NCI-H2227 treated with DMSO at 0.1 percent for 48 hours (cell line): ENCODE results near the gene PPP2R2D.
"Not testable (repeated sequence)": the region's sequence is repeated elsewhere in the genome, so short reads cannot be mapped to it uniquely, and the experiment has no call there.

Experiments used
- DNase-seq: peaks from one replicate; lab custom pipeline; 2025; lab: John Stamatoyannopoulos, UW

Gene PPP2R2D

DNA sequence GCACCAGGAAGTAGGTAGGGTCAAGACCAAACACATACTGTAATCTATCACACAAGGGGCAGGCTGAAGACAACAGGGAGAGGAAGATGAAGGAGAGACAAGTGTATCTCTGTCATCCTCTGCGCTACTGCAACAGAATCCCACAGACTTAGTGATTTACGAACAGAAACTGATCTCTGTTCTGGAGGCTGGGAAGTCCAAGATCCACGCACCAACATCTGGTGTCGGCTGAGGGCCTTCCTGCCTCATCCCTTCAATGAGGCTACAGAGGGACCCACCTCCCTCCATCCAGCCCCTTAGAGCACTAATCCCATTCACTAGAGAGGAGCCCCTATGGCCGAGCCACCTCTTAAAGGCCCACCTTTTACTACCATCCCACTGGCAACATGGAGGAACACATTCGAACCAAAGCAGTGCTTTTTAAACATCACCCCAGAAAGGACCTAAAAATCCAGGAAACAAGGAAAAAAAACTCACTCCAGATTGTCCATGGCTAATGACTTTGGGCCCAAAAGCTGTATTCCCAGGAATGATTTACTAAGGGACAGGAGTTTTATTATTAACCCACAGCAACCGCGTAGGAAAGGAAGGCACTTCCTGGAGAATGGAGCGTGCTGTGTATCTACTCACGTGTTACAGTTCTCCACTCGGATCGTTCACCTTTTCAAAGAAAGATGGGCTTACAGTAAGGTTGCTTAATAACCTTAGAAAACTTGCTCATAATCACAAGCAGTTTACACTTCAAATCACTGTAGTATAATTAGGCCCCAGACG, 76.7 kb downstream of the PPP2R2D start:
- no peak for DNase-seq

DNA sequence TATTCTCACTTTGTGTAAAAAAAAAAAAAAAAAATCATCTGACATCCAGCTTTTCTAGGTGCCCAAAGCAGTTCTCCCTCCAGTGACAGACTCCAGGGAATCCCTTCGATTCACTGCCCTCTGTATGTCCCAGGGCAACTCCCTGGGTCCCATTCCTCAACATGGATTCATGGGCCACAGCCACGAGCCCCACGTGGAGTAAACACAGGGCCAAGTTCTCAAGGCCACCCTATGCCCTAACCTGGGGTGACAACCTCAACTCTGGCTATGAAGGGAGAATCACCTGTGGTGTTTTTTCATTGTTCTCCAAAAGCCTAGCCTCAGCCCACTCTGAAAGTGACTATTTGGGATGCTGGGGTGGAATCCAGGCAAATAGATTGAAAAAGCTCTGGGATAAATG, 77.6 kb downstream of the PPP2R2D start:
- DNase-seq, result no peak

DNA sequence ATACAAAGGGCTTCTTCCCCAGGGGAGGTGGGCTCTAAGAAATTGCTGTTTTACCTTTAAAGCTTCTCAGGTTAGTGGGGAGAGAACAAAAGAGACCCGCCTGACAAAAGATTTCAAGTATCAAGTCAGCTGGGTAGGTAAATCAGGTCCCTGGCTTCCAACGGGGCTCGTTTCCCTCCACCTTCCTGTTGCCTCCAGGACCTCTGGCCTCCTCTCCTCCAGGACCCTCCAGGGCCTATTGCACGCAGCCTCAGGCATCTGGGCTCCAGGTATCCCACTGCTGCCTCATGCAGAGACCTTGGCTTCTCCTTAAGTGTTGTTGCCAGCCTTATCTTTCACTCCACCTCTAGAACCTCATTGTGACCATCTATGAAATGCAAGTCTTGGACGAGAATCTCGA, 78.0 kb downstream of the PPP2R2D start:
- DNase-seq, result no peak

DNA sequence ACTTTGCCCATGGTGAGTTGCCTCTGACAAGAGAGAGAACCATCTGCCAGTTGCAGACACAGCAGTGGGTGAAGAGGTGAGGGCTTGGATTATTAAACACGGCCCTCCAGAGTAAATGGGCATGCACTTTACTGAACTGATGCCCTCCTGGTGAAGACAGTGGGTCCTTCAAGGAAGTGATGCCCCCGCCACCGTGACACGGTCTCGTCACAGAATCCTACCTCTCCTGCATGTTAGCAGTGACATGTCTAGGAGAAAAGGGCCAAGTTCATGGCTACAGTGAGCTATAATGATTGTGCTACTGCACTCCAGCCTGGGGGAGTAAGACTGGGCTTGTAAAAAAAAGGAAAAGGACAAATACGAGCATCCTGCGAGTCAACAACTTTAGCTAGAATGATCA, 78.5 kb downstream of the PPP2R2D start:
- no peak for DNase-seq

DNA sequence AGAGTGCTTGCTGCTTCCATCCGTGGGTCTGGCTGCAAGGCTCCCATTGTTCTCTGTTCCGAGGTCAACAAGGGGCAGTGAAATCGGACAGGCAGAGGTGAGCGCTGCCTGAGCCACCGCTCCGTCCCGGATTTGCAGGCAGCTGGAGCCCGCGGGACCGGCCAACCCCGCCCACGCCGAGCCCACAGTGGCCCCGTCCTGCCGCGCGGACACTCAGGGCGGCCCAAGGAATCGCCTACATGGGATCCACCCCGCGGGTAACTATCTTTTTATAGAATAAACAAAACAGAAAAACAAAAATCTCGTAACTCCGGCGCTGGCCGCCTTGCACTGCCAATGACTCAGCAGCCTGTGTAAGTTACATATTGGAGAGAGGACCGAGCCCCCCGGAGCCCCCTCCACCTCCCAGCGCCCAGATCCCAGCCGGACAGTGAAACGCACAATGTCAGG, 79.0 kb downstream of the PPP2R2D start:
- peak; percentile 13 for DNase-seq

DNA sequence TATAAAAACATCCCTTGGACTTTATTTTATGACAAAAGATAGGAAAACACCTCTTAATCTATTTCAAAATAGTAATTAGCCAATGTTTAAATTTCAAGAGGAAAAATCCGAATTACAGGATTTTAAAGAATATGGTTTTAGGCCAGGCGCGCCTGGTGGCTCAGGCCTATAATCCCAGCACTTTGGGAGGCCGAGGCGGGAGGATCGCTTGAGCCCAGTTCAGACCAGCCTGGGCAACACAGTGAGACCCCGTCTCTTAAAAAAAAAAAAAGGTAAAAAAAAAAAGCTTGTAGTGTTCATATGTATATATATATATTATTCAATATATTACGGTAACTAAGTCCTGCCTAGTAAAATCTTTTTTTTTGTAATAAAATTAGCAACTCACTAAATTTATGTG, 79.5 kb downstream of the PPP2R2D start:
- DNase-seq, result no peak

DNA sequence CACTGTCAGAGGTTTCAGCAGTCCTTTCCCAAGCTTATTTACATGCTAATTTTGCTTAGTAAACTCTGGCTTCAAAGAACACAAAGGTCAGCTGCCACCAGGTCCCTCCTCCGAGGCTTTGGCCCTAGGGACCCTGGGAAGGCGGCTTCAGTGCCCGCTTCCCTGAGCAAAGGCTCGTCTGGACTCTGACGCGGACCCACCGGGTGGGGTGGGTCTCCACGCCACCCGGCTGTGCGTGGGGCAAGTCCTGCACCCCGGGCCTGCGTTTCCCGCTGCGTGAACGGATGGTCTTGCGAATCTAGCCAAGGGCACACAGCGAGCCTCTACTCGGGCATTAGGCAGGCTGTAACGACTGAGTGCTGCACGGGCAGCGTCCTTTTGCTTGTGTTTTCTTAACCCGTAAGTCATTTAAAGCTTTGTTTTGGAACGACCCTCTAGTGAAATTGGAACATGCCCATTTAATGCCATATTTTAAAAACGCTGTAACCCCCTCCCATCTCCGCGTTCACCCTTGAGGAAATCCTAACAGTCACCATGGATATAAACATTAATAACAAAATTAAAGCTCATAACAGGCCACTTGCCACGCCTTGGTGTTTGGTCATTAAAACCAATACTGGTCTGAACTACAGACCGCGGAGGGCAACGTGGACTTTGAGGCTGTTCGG, 80.1 kb downstream of the PPP2R2D start:
- no peak for DNase-seq

DNA sequence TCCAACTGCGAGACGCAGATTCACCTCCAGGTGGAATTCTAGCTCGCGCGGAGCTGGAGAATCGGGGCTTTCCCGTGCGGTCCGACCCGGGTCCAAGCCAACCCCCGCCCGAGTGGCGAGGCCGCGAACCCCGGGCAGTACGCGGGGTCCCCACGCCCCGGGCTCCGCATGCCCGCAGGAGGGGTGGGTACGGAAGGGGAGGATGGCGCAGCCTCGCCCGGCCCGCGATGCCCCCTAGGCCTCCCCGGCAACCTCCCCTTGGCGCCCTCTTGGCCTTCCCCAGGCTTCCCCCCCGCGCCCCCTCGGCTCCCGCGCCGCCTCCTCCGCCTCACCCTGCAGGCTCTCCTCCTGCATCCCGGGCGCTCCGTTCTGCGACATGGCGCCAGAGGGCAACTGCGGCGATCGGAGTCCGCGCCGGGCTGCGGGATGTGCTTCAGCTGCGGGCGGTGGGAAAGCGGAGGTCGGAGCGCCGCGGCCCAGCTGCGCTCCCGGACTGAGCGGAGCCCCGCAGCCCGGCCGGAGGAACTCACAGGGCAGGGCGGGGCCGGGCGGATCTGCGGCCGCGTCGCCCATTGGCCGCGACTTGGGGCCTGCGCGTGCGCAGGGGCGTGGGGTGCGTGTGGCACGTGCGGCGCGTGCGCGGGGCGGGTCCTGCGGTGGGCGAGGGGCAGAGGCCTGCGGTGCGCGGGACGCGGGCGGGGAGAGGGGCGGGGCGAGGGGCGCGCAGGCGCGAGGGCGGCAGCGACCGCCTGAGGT, 80.8 kb downstream of the PPP2R2D start, which contains the start of gene BNIP3:
Gene BNIP3 (minus strand): TSS at position 495 of the 756 bp plus-strand sequence. CDS start 117 bp downstream, at position 378.
- peak; percentile 83 for DNase-seq

DNA sequence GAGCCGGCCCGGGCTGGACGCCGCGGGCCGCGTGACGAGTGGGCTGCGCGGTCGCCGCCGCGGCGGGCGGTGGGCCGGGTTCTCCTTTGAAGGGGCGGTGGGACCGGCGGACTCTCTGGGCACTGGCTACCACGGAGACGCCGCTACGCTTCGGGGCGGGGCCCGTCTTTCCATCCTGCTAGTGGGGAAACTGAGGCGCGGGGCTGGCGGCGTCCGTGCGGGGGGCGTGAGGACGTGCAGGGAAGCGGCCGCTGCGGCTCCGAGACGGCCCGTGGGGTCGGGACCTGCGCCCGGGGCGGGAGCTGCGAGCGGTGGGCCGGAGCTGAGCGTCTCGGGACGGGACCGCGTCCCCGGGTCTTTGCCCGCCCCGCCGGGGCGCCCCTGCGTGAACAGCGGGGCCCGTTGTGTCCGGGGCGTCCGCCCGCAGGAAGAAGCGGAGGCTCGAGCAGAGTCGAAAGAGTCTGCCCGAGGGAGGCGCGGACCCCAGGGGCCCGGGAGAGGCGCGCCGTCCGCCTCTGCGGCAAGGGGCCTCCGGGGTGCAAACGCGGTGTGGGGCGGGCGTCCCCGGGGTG, 81.5 kb downstream of the PPP2R2D start:
- no peak for DNase-seq

DNA sequence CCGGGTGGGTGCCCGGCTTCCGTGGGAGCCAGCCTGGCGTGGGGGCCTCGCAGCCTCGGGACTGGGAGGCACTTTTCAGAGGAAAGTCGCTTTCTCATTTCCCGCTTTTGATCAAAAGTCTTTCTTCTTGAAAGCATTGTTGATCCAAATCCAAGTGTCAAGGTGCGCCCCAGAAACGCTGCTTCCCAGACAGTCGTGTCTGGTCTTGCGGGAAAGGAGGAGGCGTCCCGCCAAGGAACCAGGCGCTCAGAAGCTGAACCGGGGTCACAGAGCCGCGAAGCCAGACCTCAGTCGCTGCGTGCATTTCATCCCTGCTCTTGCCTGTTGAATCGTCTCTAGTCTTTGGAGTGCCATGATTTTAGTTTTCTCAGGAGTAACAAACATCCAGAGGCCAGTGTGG, 82.0 kb downstream of the PPP2R2D start:
- no peak for DNase-seq

DNA sequence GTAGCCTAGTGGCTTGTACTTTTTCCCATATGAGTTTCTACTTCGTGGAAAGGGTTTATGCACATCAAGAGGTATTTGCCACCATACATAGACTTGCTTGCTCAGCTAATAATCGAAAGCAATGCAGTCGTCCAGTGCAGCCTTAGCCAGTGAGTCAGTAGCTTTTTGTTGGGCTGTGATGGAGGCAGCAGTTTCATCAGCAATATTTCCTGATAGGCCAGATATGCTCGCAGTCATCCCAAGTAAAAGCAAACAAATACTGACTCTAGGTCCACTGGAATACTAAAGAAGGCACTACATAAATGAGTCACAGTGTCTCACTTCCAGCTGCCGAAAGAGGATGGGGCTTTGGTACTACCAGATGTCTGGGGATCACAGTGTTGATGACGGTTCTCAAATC, 83.0 kb downstream of the PPP2R2D start:
- no peak for DNase-seq

DNA sequence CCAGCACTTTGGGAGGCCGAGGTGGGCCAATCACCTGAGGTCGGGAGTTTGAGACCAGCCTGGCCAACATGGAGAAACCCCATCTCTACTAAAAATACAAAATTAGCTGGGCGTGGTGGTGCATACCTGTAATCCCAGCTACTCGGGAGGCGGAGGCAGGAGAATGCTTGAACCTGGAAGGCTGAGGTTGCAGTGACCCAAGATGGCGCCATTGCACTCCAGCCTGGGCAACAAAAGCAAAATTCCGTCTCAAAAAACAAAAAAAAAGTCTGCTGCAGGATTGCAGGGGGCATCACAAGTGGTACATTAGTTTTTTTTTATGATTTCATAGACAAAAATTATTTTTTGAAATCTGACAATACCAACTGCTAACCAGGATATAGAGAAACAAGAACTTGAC, 86.0 kb downstream of the PPP2R2D start:
- not testable (repeated sequence) for DNase-seq

DNA sequence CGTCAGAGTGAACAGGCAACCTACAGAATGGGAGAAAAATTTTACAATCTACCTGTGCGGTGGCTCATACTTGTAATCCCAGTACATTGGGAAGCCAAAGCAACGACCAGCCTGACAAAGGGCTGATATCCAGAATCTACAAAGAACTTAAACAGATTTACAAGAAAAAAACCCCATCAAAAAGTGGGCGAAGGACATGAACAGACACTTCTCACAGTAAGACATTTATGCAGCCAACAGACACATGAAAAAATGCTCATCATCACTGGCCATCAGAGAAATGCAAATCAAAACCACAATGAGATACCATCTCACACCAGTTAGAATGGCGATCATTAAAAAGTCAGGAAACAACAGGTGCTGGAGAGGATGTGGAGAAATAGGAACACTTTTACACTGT, 86.5 kb downstream of the PPP2R2D start:
- DNase-seq, result not testable (repeated sequence)

DNA sequence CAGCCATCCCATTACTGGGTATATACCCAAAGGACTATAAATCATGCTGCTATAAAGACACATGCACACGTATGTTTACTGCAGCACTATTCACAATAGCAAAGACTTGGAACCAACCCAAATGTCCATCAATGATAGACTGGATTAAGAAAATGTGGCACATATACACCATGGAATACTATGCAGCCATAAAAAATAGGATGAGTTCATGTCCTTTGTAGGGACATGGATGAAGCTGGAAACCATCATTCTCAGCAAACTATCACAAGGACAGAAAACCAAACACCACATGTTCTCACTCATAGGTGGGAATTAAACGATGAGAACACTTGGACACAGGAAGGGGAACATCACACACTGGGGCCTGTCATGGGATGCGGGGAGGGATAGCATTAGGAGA, 87.0 kb downstream of the PPP2R2D start:
- not testable (repeated sequence) for DNase-seq

DNA sequence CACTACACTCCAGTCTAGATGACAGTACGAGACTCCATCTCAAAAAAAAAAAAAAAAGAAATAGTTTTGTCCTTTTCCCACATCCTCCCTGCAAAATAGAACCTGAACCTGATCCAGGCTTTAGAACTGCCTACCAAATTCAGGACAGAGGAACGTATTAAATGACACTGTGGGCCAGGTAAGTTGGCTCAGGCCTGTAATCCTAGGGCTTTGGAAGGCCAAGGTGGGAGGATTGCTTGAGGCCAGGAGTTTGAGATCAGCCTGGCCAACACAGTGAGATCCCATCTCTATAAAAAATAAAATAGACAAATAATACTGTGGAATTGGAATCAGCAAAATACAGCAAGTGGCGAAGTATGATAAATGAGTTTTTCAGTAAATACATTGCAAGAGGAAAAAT, 90.9 kb downstream of the PPP2R2D start:
- no peak for DNase-seq

DNA sequence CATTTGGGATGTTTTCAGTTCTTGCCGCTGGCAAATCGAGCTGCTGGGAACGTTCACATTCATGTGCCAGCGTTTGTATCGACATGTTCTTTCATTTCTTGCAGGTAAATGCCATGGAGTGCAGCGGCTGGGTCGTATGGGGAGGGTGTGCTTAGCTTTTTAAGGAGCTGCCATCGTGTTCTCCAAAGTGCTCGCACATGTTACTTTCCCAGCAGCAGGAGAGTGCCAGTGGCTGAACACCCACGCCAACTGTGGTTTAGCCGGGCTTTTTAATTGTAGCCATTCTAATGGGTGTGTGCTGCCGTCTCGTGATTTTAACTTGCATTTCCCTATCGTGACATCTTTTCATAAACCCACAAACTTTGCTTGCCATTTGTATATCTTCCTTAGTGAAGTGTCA, 92.5 kb downstream of the PPP2R2D start:
- DNase-seq, result no peak

DNA sequence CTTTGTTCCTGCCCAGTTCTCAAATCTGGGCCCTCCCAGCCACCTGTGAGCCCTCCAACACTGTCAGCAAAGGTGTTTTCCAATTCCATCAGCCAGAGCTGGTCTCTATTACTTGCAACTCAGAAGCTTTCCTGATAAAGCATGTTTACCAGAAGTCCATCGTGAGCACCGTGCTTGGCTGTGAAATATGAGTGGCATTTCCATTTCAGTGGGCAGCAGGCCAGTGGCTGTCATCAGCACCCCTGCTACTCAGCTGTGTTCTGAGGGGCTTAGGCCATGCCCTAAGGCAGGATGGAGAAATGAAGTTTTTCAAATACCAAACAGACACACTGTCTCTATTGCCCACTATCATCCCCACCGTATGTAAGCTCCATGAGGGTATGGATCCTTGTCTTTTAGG, 93.6 kb downstream of the PPP2R2D start:
- no peak for DNase-seq

DNA sequence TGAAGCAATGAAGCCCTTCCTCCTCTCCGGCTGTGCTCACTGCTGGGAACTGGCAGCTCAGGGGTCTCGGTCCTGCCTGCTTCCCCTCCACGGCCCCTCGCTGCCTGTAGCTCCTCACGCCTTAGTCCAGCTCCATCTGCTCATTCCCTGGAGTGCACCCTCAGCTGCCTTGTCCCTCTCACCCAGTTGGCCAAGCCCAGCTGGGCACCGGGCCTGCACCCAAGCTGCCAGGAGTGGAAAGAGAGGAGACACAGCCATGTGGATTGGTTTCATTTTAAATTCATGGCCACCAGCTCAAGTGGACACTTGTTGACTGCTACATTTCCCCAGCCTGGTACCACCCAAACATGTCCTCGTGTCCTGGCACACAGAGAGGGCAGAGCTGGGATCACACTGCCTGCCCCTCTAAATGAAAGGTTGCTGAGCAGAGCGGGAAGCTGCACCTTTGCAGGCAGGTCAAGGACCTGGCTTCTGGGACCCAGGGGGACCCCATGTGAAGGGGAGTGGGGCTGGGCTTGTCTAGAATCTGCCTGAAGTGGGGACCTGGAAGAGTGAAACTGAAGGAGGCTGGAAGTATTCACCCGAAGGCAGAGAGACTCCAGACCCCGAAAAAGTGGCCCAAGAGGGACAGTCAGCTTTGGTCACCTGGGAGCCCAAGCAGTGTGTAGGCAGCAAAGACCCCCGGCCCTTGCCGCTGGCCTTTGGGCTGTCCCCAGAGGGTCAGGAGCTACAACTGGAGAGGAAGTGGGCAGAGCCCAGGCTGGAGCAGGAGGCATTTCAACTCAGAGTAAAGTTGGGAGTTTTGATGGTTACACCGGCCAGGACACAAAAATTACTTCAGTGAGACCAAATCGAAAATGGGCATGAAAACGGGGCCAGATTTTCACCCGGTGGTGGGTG, 95.9 kb downstream of the PPP2R2D start:
- DNase-seq, result no peak

DNA sequence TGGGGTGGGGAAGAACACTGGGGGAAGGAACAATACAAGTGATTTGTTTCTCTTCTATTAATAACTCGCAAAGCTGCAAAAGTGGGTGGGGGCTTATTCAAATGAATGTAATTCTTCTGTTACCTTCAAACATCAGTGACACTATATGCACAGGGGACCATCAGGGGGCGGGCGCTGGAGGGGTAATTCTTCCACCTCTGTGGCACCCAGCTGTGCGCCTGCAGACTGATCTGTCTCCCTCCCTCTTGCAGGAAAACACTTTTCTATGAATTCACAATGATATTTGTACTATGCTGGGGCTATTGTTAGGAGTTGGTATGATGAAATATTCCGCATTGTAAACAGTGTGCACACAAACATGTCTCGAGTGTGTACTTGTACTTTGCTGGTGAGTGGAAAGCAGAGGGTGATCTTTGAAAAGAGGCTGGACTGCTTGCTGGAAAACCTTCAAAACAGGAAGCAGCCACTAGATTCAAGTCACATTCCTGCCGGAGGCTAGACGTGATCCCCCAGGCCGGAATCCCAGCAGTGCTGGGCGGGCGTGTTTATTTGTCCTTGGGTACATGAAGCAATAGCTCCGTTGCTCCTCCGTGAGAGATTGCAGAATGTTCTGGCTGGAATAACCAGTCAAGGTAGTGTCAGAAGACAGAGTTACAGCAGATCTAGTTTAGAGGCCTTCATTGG, 96.7 kb downstream of the PPP2R2D start:
- no peak for DNase-seq

DNA sequence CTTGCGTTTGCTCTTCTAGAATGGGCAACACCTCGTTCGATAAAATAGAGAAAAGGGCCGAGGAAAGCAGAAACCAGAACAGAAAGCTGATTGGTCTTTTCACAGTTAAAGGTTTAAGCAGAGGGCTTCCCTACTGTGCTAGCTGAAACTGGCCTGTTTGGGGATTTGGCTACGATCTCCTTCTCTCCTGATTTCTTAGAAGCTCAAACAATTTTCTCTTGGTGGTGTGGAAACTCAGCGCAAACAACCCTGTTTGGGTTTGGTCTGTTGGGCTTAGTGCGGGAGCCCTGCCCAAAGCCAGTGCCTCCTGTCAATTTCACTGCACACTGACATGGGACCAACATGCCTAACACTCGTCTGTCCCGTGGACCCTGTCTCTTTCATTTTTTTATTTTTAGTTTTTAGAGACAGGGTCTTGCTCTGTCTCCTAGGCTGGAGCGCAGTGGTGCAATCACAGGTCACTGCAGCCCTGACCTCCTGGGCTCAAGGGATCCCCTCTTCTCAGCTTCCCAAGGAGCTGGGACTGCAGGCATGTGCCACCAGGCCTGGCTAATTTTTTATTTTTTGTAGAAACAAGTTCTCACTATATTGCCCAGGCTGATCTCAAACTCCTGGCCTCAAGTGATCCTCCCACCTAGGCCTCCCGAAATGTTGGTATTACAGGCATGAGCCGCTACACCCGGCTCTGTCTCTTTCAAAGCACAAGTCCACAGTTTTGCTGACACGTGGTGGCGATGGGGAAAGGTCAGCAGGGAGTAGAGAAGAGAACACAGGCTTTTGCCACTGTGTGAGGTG, 97.4 kb downstream of the PPP2R2D start:
- DNase-seq, result no peak
